Activated T-cell treated with anti-CD3 and anti-CD28 coated beads, Interleukin-2, amount 50 U/mL, for 4 hours (primary cell): ENCODE measurements around the gene NAP1L5. TPM values are rescaled to one million over a fixed set of nuclear protein-coding genes. Genes with fewer than 3 reads are reported as not detected.

Experiments used
- ATAC-seq, 2 donors: fragments of 200-7000 bp; cut with Tn5 transposase; one replicate each; pipeline ENCODE4 v1.10.0; 2021
- DNase-seq: peaks from one replicate; pipeline ENCODE4 v3.0.0-alpha.2; 2020
- H3K27me3 Mint-ChIP-seq: one replicate; pipeline ENCODE4 v1.8.0; 2021; ENCODE audit warnings: low read depth, mixed read lengths
- H3K36me3 Mint-ChIP-seq: one replicate; pipeline ENCODE4 v1.8.0; 2022; ENCODE audit warnings: mixed read lengths; ENCODE audit not compliant: insufficient read depth
- H3K4me1 Mint-ChIP-seq: one replicate; pipeline ENCODE4 v1.8.0; 2021; ENCODE audit warnings: low read depth, mixed read lengths
- H3K4me3 Mint-ChIP-seq: one replicate; pipeline ENCODE4 v1.8.0; 2021; ENCODE audit warnings: mild to moderate bottlenecking, moderate library complexity, mixed read lengths
- H3K9me3 Mint-ChIP-seq: one replicate; pipeline ENCODE4 v1.8.0; 2021; ENCODE audit warnings: mixed read lengths
- total RNA-seq, 3 donors: library from RNA; stranded (reverse); gene quantifications; one replicate each; pipeline ENCODE4 v1.2.1, GENCODE V29; 2021

The NAP1L5 gene
- total RNA-seq, 3 donors from 2014 or later = 3.6 to 5.6 (median 4.2) TPM

DNA sequence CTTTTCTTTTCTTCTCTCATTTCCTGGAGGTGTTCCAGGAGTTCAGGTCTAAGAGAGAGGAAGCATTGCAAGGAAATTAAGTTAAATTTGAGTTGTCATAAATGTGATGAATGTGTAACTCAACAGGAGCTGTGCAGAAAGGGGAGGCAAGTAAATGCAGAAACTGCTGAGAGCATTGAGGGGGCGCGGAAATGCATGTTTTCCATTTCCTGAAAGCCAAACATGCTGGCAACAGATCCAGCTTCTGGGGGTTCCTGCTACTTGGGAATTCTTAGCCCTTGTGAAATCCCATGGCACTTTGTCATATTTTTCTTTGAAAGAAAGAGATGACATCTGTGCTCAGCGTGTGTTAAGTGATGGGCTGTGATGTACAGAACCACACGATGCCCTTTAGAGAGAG lies 33.8 kb upstream of the NAP1L5 start:
- no peaks in the 10 kb centered on the region for H3K4me1 Mint-ChIP-seq
- no peak overlapping the region for H3K4me3 Mint-ChIP-seq
- DNase-seq (no peak), ATAC-seq (no peak)
- H3K9me3 Mint-ChIP-seq = no peaks in the 10 kb centered on the region
- no peaks in the 10 kb centered on the region for H3K27me3 Mint-ChIP-seq
- H3K36me3 Mint-ChIP-seq = peaks cover 13% of the 10 kb centered on the region

DNA sequence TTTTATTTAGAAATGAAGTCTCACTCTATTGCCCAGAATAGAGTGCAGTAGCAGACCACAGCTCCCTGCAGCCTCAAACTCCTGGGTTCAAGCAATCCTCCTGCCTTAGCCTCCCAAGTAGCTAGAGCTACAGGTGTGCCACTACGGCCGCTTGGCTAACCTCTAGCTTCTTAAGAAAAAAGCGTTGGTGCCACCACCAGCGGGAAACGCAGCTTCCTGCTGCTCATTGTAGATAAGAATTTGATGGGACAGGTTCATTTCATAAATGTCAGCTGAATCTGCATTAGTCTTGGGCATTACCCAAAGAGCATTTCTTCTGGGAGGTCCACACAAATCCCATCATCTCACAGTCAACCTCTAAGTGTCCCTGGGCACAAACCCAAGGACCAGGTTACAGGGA lies 33.2 kb upstream of the NAP1L5 start:
- no peaks in the 10 kb centered on the region for H3K4me1 Mint-ChIP-seq
- no peak for ATAC-seq
- H3K4me3 Mint-ChIP-seq = no peak overlapping the region
- no peaks in the 10 kb centered on the region for H3K9me3 Mint-ChIP-seq
- H3K36me3 Mint-ChIP-seq = peaks cover 13% of the 10 kb centered on the region
- no peaks in the 10 kb centered on the region for H3K27me3 Mint-ChIP-seq
- no peak for DNase-seq

DNA sequence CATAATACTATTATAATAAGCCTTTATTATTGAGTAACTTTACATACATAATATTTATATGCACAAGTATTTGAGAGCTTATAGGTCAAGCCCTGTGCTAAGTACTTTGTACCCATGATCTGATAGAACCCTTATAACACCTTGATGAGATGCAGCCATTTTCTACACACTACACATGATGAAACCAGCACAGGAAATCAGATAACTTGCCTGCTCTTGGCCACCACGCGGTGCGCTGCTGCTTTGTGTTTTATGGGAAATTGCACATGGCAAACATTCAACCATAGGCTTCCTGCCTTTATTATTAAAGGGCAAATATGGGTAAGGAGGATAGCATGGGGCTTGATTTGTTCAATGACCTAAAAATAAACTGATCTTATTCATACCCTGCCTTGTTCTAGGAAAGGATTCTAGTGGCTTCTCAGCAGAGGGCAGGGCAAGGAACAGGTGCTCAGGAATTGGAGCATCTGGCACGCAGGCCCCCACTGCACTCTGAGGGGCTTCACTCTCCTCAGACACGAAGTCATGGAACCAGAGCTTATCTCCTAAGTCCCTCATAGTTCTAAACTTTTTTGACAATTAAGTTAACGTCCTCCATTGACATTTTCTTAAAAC lies 31.6 kb upstream of the NAP1L5 start:
- ATAC-seq (no peak), DNase-seq (no peak)
- Mint-ChIP-seq H3K9me3 (no peaks in the 10 kb centered on the region), H3K4me3 (no peak overlapping the region), H3K27me3 (no peaks in the 10 kb centered on the region), H3K36me3 (peaks cover 15% of the 10 kb centered on the region), H3K4me1 (no peaks in the 10 kb centered on the region)

DNA sequence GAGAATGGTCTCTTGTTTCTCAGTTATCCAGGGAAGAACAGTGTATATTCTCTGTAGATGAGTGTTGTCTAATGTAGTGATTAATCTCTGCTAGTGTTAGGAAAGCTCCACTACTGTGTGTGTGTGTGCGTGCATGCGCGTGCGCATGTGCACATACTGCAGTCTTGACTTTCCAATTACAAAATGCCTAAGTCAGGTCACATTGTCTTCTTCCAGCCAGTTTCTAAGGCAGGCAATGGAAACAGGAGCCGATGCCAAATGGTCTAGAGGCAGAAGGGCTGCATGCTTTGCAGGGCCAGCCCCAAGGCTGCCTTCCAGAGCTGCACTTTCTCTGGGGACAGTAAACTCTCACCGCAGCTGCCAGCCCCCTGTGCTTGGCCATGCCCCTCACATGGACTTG lies 30.5 kb upstream of the NAP1L5 start:
- H3K36me3 Mint-ChIP-seq = peaks cover 17% of the 10 kb centered on the region
- no peaks in the 10 kb centered on the region for H3K27me3 Mint-ChIP-seq
- DNase-seq (no peak), ATAC-seq (no peak)
- H3K9me3 Mint-ChIP-seq = no peaks in the 10 kb centered on the region
- H3K4me1 Mint-ChIP-seq = no peaks in the 10 kb centered on the region
- no peak overlapping the region for H3K4me3 Mint-ChIP-seq

DNA sequence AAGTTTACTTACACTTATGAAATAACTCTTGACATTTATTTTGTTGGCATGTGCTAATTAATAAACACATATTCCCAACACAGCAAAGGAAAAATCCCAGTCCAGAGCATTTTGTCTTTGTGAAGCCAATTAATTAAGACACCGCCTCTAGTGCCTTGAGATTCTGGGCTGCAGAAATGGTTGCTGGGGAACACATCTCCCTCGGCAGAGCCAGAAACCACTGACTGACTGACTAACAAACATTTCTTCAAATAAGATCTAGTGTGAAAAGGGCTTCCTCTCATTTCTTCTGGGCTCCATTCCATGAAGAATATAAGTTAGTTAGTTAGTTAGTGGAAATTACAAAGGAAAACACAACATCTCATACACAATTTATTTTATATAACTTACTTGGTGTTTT lies 28.4 kb upstream of the NAP1L5 start:
- no peak for ATAC-seq
- no peaks in the 10 kb centered on the region for H3K4me1 Mint-ChIP-seq
- H3K36me3 Mint-ChIP-seq = peaks cover 18% of the 10 kb centered on the region
- H3K9me3 Mint-ChIP-seq = no peaks in the 10 kb centered on the region
- no peak overlapping the region for H3K4me3 Mint-ChIP-seq
- no peaks in the 10 kb centered on the region for H3K27me3 Mint-ChIP-seq
- no peak for DNase-seq

DNA sequence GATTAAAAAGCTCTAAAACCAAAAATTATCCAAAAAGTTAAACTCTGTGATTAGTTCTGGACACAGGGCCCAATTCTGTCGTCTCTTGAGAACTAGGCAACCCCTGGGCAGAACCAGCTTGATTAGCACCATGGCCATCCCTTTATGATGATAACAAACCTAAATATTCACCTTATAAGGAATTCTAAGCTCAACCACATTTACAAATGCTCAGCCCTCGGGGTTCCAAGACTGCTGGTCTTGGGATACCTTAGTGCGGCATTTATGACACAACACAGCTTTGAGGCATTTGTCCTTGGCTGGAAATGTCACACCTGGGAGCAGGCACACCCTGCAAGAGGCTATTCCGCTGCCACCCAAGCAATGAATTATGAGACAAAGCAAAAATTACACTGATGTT lies 27.5 kb upstream of the NAP1L5 start:
- DNase-seq = no peak
- Mint-ChIP-seq H3K4me1 (no peaks in the 10 kb centered on the region), H3K9me3 (no peaks in the 10 kb centered on the region), H3K4me3 (no peak overlapping the region), H3K27me3 (no peaks in the 10 kb centered on the region), H3K36me3 (peaks cover 25% of the 10 kb centered on the region)
- no peak for ATAC-seq

DNA sequence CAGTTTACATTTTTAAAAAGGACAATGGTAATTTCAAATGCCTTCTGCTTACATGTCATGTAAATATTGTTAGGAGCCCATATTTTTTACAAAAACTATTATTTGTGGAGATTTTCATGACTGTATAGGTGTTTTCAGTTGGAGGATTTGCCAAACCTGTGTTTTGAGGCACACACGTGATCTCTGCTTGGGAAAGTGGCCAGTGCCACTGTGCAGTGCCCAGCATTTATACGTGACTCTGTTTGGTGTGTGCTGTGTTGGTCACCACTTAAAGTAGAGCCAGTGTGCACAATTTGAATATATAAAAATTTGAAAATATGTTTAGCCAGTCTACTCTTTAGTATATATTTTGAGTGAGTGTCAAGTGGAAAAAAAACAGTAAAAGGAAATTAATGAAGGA lies 26.8 kb upstream of the NAP1L5 start:
- Mint-ChIP-seq H3K27me3 (no peaks in the 10 kb centered on the region), H3K4me3 (no peak overlapping the region), H3K4me1 (no peaks in the 10 kb centered on the region), H3K36me3 (peaks cover 27% of the 10 kb centered on the region), H3K9me3 (no peaks in the 10 kb centered on the region)
- ATAC-seq (no peak), DNase-seq (no peak)

DNA sequence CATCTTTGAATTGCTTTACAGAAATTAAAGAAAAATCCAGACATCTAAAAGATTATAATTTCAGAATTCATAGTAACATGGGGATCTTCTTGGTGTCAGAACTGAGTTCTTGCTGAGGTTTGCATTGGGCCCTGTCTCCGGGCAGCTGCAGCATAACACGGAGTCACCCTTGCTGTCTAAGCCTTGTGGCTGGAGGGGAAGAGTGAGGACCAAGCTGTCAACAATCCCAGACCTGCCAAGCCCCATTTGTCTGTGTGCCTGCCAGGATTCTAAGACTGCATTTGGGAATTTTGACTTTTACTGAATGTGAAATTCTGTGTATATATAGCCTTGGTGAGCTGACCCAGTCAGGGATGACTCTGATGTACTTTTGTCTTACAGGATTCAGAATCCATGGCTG lies 25.2 kb upstream of the NAP1L5 start:
- peaks cover 39% of the 10 kb centered on the region for H3K36me3 Mint-ChIP-seq
- H3K27me3 Mint-ChIP-seq = no peaks in the 10 kb centered on the region
- DNase-seq = no peak
- no peaks in the 10 kb centered on the region for H3K4me1 Mint-ChIP-seq
- peaks cover under 1% of the 10 kb centered on the region for H3K9me3 Mint-ChIP-seq
- no peak for ATAC-seq
- no peak overlapping the region for H3K4me3 Mint-ChIP-seq

DNA sequence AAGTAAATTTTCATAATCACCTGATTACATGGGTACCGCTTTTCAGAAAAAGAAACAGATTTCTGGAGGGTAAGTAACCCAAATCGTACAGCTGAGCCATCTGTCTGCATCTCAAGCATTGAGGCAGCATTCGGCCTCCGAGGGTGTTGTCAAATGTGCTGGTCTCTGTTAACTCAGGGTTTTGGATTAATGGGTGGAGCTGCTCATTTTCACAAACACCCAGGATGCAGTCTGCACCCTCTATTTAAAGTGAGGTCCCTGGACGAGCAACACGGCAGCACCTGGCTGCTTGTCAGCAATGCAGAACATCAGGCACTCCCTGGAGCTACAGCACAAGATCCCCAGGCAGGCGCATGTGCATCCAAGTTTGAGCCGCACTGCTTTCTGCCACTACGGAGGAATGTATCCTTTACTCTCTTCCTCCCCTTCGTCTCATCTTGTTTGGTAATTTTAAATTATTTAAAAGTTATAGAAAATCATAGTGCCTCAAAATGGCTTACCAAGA lies 24.7 kb upstream of the NAP1L5 start:
- Mint-ChIP-seq H3K27me3 (no peaks in the 10 kb centered on the region), H3K9me3 (peaks cover 5% of the 10 kb centered on the region), H3K4me1 (no peaks in the 10 kb centered on the region), H3K4me3 (no peak overlapping the region), H3K36me3 (peaks cover 40% of the 10 kb centered on the region)
- ATAC-seq = no peak
- no peak for DNase-seq

DNA sequence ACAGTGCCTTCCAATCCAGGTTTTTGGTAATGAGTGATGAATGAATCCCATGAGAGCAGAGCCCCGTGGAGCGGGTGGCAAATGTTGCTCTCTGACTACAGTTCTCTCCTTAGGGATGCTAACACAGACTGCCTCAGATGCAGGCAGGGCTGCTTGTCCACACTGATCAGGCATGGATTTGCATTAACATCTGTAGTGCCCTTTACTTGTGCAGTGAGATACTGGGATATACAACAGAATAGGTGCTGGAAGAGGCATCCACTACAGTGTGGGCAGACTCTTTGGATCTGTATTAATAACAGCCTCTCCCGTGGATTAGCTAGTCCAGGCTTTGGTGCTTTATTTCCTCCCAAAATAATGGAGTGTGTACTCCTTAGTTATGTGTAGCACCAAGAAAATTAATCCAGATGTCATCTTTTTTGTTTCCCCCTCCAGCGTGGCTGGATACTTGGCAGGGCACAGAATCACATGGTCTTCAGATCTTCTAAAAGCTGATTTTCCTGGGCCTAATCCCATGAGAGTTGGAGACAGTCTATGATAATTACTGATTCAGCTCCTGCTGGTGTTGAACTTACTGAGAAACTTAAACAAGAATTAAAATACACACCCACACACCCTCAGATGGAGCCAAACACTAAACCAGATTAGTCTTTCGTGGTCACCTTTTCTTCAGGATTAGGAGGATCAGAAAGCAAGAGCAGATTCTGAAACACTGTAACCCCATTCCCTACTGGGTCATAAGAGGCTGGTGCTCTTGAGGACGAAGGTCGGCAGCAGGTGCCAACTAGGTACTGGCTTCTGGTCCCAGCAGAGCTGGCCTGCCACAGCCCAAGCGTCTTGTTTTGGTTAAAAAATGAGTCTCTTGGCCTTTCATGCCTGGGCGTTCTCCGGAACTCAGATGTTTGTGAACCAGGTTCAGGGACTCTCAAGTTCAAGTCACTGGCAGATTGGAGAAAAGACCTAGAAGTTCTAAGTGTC lies 23.1 kb upstream of the NAP1L5 start:
- Mint-ChIP-seq H3K9me3 (peaks cover 19% of the 10 kb centered on the region), H3K4me1 (no peaks in the 10 kb centered on the region), H3K36me3 (peaks cover 47% of the 10 kb centered on the region), H3K27me3 (no peaks in the 10 kb centered on the region), H3K4me3 (no peak overlapping the region)
- DNase-seq = no peak
- ATAC-seq = no peak

DNA sequence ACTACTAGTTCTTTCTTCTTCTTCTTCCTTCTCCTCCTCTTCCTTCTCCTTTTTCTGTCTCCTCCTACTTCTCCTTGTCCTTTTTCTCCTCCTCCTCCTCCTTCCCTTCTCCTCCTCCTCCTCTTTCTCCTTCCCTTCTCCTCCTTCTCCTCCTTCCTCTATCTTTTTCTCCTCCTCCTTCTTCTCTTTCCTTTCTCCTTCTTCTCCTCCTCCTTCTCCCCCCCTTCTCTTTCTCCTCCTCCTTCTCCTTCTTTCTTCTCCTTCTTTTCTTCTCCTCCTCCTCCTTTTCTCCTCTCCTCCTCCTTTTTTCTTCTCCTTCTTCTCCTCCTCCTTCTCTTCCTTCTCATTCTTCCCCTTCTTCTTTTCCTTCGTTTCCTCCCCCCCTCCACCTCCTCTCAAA lies 21.8 kb upstream of the NAP1L5 start:
- H3K9me3 Mint-ChIP-seq = peaks cover 20% of the 10 kb centered on the region

DNA sequence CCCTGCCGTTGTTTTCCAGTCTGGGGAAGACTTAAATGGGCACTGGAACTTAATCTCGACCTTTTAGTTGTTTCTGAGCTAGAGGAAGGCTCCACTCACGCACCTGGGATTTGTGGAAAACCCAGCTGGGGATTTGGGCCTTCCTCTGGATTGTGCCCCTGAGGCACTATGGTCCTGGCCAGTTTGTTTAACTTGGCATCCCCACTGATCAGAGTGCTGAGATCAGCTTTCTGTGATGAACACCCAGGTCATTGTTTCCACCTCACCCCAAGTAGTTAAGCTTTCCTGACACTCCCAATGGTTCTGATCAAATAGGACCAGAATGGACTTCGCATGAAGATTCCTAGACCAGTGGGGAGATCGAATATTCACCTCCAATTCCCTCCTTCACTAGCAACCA lies 20.5 kb upstream of the NAP1L5 start:
- peaks cover 63% of the 10 kb centered on the region for H3K36me3 Mint-ChIP-seq
- no peak for DNase-seq
- H3K4me1 Mint-ChIP-seq = peaks cover 2% of the 10 kb centered on the region
- H3K9me3 Mint-ChIP-seq = peaks cover 20% of the 10 kb centered on the region
- no peaks in the 10 kb centered on the region for H3K27me3 Mint-ChIP-seq
- H3K4me3 Mint-ChIP-seq = no peak overlapping the region
- no peak for ATAC-seq

More for the DNA sequence above, 21.8 kb upstream of the NAP1L5 start:
- ATAC-seq (no peak), DNase-seq (no peak)
- Mint-ChIP-seq H3K4me3 (no peak overlapping the region), H3K27me3 (no peaks in the 10 kb centered on the region), H3K36me3 (peaks cover 57% of the 10 kb centered on the region), H3K4me1 (peaks cover 2% of the 10 kb centered on the region)

DNA sequence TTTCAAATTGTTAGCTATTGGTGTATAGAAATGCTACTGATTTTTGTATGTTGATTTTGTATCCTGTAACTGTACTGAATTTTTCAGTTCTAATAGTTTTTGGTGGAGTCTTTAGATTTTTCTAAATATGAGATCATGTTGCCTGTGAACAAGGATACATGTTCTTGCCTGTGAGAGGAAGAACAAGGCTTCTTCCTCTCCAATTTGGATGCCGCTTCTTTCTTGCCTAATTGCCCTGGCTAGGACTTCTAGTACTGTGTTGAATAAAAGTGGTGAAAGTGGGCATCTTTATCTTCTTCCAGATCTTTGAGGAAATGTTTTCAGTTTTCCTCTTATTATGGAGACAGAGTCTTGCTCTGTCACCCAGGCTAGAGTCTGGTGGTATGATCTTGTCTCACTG lies 16.2 kb upstream of the NAP1L5 start:
- Mint-ChIP-seq H3K9me3 (peaks cover 31% of the 10 kb centered on the region), H3K4me3 (no peak overlapping the region), H3K36me3 (peaks cover 80% of the 10 kb centered on the region), H3K27me3 (no peaks in the 10 kb centered on the region), H3K4me1 (peaks cover 4% of the 10 kb centered on the region)
- DNase-seq (no peak), ATAC-seq (no peak)

DNA sequence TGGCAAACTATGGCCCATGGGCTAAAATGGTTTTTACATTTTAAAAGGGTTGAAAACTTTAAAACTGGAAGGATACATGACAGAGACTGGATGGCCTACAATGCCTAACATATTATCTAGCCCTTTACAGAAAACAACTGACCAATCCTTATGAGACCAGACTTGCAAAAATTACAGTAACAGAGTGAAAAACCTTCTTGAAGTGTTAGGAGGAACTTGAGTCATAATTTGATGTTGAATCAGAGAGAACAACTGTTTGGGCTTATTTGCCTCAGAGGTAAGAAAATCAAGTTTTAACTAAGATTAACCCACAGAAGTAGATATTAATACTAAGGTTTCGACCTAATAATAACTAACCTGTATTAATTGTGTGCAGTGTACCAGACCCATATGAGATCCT lies 12.4 kb upstream of the NAP1L5 start:
- Mint-ChIP-seq H3K27me3 (no peaks in the 10 kb centered on the region), H3K9me3 (peaks cover 11% of the 10 kb centered on the region), H3K36me3 (peaks cover 69% of the 10 kb centered on the region), H3K4me3 (no peak overlapping the region), H3K4me1 (peaks cover 4% of the 10 kb centered on the region)
- ATAC-seq = peak in 1 of 2 donors; percentile 28
- DNase-seq = no peak

DNA sequence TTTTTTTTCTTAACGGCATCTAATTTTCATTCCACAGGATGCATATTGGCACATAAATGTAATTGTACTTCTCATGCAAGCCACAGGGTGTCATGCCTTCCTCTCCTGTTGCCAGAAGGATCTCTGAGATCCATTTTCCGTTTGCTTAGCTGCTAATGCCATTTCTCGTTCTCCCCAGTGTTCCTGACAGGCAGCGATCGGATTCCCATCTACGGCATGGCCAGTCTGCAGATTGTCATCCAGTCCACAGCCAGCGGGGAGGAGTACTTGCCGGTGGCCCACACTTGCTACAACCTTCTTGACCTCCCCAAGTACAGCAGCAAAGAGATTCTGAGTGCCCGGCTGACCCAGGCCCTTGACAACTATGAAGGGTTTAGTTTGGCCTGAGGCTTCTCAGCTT lies 8.9 kb upstream of the NAP1L5 start:
- no peak overlapping the region for H3K4me3 Mint-ChIP-seq
- H3K9me3 Mint-ChIP-seq = peaks cover under 1% of the 10 kb centered on the region
- H3K4me1 Mint-ChIP-seq = peaks cover 3% of the 10 kb centered on the region
- ATAC-seq = no peak
- no peak for DNase-seq
- H3K27me3 Mint-ChIP-seq = no peaks in the 10 kb centered on the region
- H3K36me3 Mint-ChIP-seq = peaks cover 55% of the 10 kb centered on the region
